Endothelial cell of umbilical vein (primary cell): ENCODE measurements around the gene PCGF5.

Source experiments
- CTCF ChIP-seq, 2 donors: IDR thresholded peaks; 1 replicate in 1 of 2; 2 replicates in 1 of 2; pipeline ENCODE4 v1.5.1; 2011; ENCODE audit warnings: low read length in 2 of 2, mild to moderate bottlenecking in 2 of 2, moderate library complexity in 2 of 2, control low read depth in 1 of 2, inconsistent platforms in 1 of 2, low read depth in 1 of 2; ENCODE audit not compliant: insufficient read depth in 1 of 2; ENCODE audit errors: extremely low read depth in 1 of 2
- EZH2 ChIP-seq: IDR thresholded peaks from 2 replicates; pipeline ENCODE4 v1.6.1; 2012; ENCODE audit warnings: borderline replicate concordance, low read depth, mild to moderate bottlenecking, moderate library complexity, low read length, inconsistent platforms; ENCODE audit not compliant: severe bottlenecking
- FOS ChIP-seq: IDR thresholded peaks from 2 replicates; pipeline ENCODE4 v1.6.1; 2011; ENCODE audit warnings: mild to moderate bottlenecking, low read length, moderate library complexity, borderline replicate concordance; ENCODE audit not compliant: insufficient read depth
- POLR2A ChIP-seq: IDR thresholded peaks from 2 replicates; pipeline ENCODE4 v1.6.1; 2012; ENCODE audit warnings: low read depth, mild to moderate bottlenecking, control low read depth, low read length
- POLR2AphosphoS5 ChIP-seq: IDR thresholded peaks from 2 replicates; pipeline ENCODE4 v1.6.1; 2012; ENCODE audit warnings: low read depth, mild to moderate bottlenecking, control low read depth, low read length, moderate library complexity; ENCODE audit not compliant: insufficient read depth

DNA sequence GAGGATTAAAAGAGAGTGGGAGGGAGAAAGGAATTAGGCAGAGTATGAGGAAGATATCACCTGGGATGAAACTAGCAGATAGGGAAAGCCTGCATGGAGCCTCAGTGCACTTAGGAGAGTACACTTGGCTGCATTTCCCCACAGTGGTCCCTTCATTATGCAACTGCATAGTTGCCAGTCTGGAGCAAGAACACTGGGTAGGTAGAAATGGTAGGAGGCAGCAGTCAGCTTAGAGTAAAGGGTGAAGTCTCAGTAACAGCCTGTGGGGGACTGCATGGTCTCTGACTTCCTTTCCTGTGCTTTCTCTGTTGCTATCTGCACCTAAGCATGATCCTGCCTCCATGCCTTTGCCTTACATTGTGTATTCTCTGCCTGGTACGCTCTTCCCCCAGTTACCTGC lies 14.0 kb upstream of the PCGF5 start:
- TF ChIP-seq POLR2AphosphoS5: no peak
- TF ChIP-seq POLR2A: no peak
- no peak for TF ChIP-seq CTCF (IDR thresholded peaks at IDR 0.05; ENCODE audit: extremely low read depth in 1 of 2, insufficient read depth in 1 of 2, low read depth in 1 of 2, low read length in 2 of 2)
- TF ChIP-seq EZH2: no peak
- no peak for TF ChIP-seq FOS
